HCT116 (cell line): Measurements from ENCODE around the gene ST14. TPM values are rescaled to one million over a fixed set of nuclear protein-coding genes. Genes with fewer than 3 reads are reported as not detected.

Experiments
- ATAC-seq: fragments of 200-7000 bp; cut with Tn5 transposase; 2 replicates; pipeline ENCODE4 v1.9.1; 2020; ENCODE audit warnings: mild to moderate bottlenecking, moderate library complexity
- BruUV-seq: library from RNA; stranded (reverse); fragments of 400-500 nt; replicated peaks from 2 replicates; lab custom pipeline; 2021; lab: Mats Ljungman, UMichigan
- CTCF ChIA-PET: fragments of 300-600 bp; sonication (Branson Sonifier 250); formaldehyde crosslinking; loops from one replicate; lab custom pipeline; 2021; ENCODE audit warnings: antibody characterized with exemption; lab: Charles Lee
- POLR2A ChIA-PET: fragments of 300-600, 350-600 bp; sonication (Branson Sonifier 250); formaldehyde crosslinking; loops from one replicate; lab custom pipeline; 2021; ENCODE audit warnings: antibody characterized with exemption; lab: Charles Lee
- RAD21 ChIA-PET, 2 experiments: fragments of 300-600 bp; sonication (Branson Sonifier 250); formaldehyde crosslinking; loops; one replicate each; lab custom pipeline; 2023; ENCODE audit warnings: low total read pairs in 2 of 2; ENCODE audit not compliant: uncharacterized antibody in 2 of 2, unreplicated experiment in 2 of 2, low non-redundant PET in 1 of 2; lab: Charles Lee
- DNase-seq: peaks from one replicate; pipeline ENCODE4 v3.0.0-alpha.2; 2010; ENCODE audit warnings: low read depth, low spot score
- H2AFZ ChIP-seq: fragments of 200-600 bp; shearing (Covaris generic), sonication (generic); 2 replicates; pipeline ENCODE4 v1.6.1; 2017; ENCODE audit warnings: low read depth, mixed run types, mixed read lengths, antibody characterized with exemption, low read length; ENCODE audit not compliant: poor library complexity, severe bottlenecking
- H3K27ac ChIP-seq: 2 replicates; pipeline ENCODE4 v1.5.1; 2012; ENCODE audit warnings: low read depth, low read length
- H3K27me3 ChIP-seq: fragments of 200-600 bp; sonication (generic); 2 replicates; pipeline ENCODE4 v1.6.1; 2016; ENCODE audit warnings: mixed run types, low read length, mixed read lengths; ENCODE audit not compliant: insufficient read depth
- H3K36me3 ChIP-seq, 2 experiments: fragments of 200-500 bp in 1 of 2; fragments of 200-600 bp in 1 of 2; sonication (Bioruptor generic) in 1 of 2; sonication (generic) in 1 of 2; 2 replicates each; pipeline versions ENCODE4 v1.5.1 to v1.6.1; 2014 to 2016; ENCODE audit warnings: low read length in 2 of 2, inconsistent platforms in 1 of 2, mixed read lengths in 1 of 2, mixed run types in 1 of 2; ENCODE audit not compliant: insufficient read depth in 2 of 2, control insufficient read depth in 1 of 2
- H3K4me1 ChIP-seq, 2 experiments: fragments of 200-600 bp in 1 of 2; sonication (generic) in 1 of 2; 2 replicates each; pipeline versions ENCODE4 v1.5.1 to v1.6.1; 2012 to 2017; ENCODE audit warnings: low read length in 2 of 2, inconsistent platforms in 1 of 2, mild to moderate bottlenecking in 1 of 2, mixed read lengths in 1 of 2, mixed run types in 1 of 2, moderate library complexity in 1 of 2; ENCODE audit not compliant: insufficient read depth in 2 of 2, control insufficient read depth in 1 of 2
- H3K4me2 ChIP-seq: fragments of 200-600 bp; sonication (generic); 2 replicates; pipeline ENCODE4 v1.6.1; 2017; ENCODE audit warnings: mixed run types, low read length, mixed read lengths
- H3K4me3 ChIP-seq, 2 experiments: fragments of 200-600 bp in 1 of 2; sonication (generic) in 1 of 2; replicated peaks in 1 of 2; 2 replicates each; pipeline ENCODE4 v1.5.1; 2011 to 2016; ENCODE audit warnings: low read length in 2 of 2, control low read depth in 1 of 2, low read depth in 1 of 2, mild to moderate bottlenecking in 1 of 2, mixed read lengths in 1 of 2, mixed run types in 1 of 2
- H3K79me2 ChIP-seq: fragments of 200-600 bp; sonication (generic); 2 replicates; pipeline ENCODE4 v1.6.1; 2017; ENCODE audit warnings: mild to moderate bottlenecking, mixed run types, low read length, moderate library complexity, mixed read lengths; ENCODE audit not compliant: insufficient read depth
- H3K9ac ChIP-seq: fragments of 200-600 bp; sonication (generic); 2 replicates; pipeline ENCODE4 v1.6.1; 2016; ENCODE audit warnings: low read length, mixed read lengths
- H3K9me2 ChIP-seq: fragments of 200-600 bp; sonication (generic), shearing (Covaris generic); 2 replicates; pipeline ENCODE4 v1.6.1; 2017; ENCODE audit warnings: mixed run types, mild to moderate bottlenecking, moderate library complexity; ENCODE audit not compliant: insufficient read depth
- H3K9me3 ChIP-seq, 2 experiments: fragments of 200-500 bp in 1 of 2; fragments of 200-600 bp in 1 of 2; sonication (Bioruptor generic) in 1 of 2; sonication (generic) in 1 of 2; 2 replicates each; pipeline ENCODE4 v1.6.1; 2014 to 2017; ENCODE audit warnings: low read length in 2 of 2, mixed read lengths in 2 of 2, inconsistent platforms in 1 of 2, low read depth in 1 of 2, mild to moderate bottlenecking in 1 of 2, mixed run types in 1 of 2, moderate library complexity in 1 of 2; ENCODE audit not compliant: control insufficient read depth in 1 of 2, insufficient read depth in 1 of 2
- H4K20me1 ChIP-seq: fragments of 200-600 bp; sonication (generic), shearing (Covaris generic); 2 replicates; pipeline ENCODE4 v1.6.1; 2017; ENCODE audit warnings: mixed run types, mild to moderate bottlenecking, moderate library complexity; ENCODE audit not compliant: insufficient read depth
- CEBPB ChIP-seq: IDR thresholded peaks from 2 replicates; pipeline ENCODE4 v1.6.1; 2012; ENCODE audit warnings: low read depth
- CTCF ChIP-seq, 3 experiments: fragments of 200-600 bp in 1 of 3; sonication (generic) in 1 of 3; IDR thresholded peaks in 2 of 3; conservative IDR thresholded peaks in 1 of 3; 2 replicates each; pipeline ENCODE4 v1.5.1; 2012 to 2017; ENCODE audit warnings: low read depth in 2 of 3, low read length in 2 of 3, antibody characterized with exemption in 1 of 3, borderline replicate concordance in 1 of 3, control low read depth in 1 of 3, mild to moderate bottlenecking in 1 of 3, mixed read lengths in 1 of 3, mixed run types in 1 of 3, moderate library complexity in 1 of 3; ENCODE audit not compliant: insufficient read depth in 1 of 3
- FOSL1 ChIP-seq: IDR thresholded peaks from 2 replicates; pipeline ENCODE4 v1.6.1; 2012; ENCODE audit warnings: low read depth
- JUND ChIP-seq: IDR thresholded peaks from 2 replicates; pipeline ENCODE4 v1.6.1; 2012
- MAX ChIP-seq: IDR thresholded peaks from 2 replicates; pipeline ENCODE4 v1.6.1; 2012
- POLR2AphosphoS5 ChIP-seq: IDR thresholded peaks from 2 replicates; pipeline ENCODE4 v1.6.1; 2011; ENCODE audit warnings: mild to moderate bottlenecking, low read depth, low read length, moderate library complexity
- SIN3A ChIP-seq: IDR thresholded peaks from 2 replicates; pipeline ENCODE4 v1.6.1; 2012; ENCODE audit warnings: low read depth
- SP1 ChIP-seq: IDR thresholded peaks from 2 replicates; pipeline ENCODE4 v1.6.1; 2012; ENCODE audit warnings: low read depth
- SRF ChIP-seq: IDR thresholded peaks from 2 replicates; pipeline ENCODE4 v1.6.1; 2012; ENCODE audit warnings: low read depth
- TCF7L2 ChIP-seq: IDR thresholded peaks from 2 replicates; pipeline ENCODE4 v1.7.0; 2011; ENCODE audit warnings: borderline replicate concordance, inconsistent platforms; ENCODE audit not compliant: insufficient read depth, insufficient read length; ENCODE audit errors: extremely low read depth
- ZNF274 ChIP-seq: fragments of 200-500 bp; sonication (Bioruptor generic); IDR thresholded peaks from 2 replicates; pipeline ENCODE4 v1.6.1; 2014; ENCODE audit warnings: mild to moderate bottlenecking, low read depth, low read length, inconsistent platforms
- intact Hi-C: fragments of 100-400 bp; cut with micrococcal nuclease; formaldehyde crosslinking; loops from 2 replicates; pipeline ENCODE4 v1.10.0; 2022
- total RNA-seq: library from RNA; stranded (reverse); gene quantifications from one replicate; pipeline ENCODE4 v1.2.1, GENCODE V29; 2021; ENCODE audit not compliant: unreplicated experiment

ST14 gene
- total RNA-seq, 1 experiment from 2014 or later = 107 TPM

- no peak for TF ChIP-seq POLR2AphosphoS5
These were observed 20.2 kb upstream of the ST14 start (continued) for GRCh38 chr11:130139401-130139800.

- POLR2A ChIA-PET = no interaction called here
These were observed 17.8 kb upstream of the ST14 start for GRCh38 chr11:130141561-130142341.

More at GRCh38 chr11:130141561-130142341, 17.8 kb upstream of the ST14 start:
- no peak overlapping the region for H3K4me2 ChIP-seq
- CTCF ChIA-PET = interaction anchor here (0.9 kb wide), 1 partner anchor 9 kb away, joined by 4 read pairs; no protein-coding TSS in a partner anchor
- intact Hi-C loops = no loop called here
- no peak for DNase-seq
- no peaks in the 10 kb centered on the region for H3K79me2 ChIP-seq
- RAD21 ChIA-PET = no interaction called here
- H3K9ac ChIP-seq = no peak overlapping the region
- H3K36me3 ChIP-seq = peaks cover 7 to 27% of the 10 kb centered on the region in 2 experiments; a peak in 2 of 4 replicates
- H4K20me1 ChIP-seq = peaks cover 5% of the 10 kb centered on the region; the same call in 1 of the 2 replicates
- no TSS peak for BruUV-seq
- H3K27me3 ChIP-seq = no peaks in the 10 kb centered on the region
- no peak overlapping the region for H3K27ac ChIP-seq
- no peak overlapping the region for H3K4me3 ChIP-seq
- no peak for ATAC-seq
- no peak overlapping the region for H2AFZ ChIP-seq
- no peaks in the 10 kb centered on the region for H3K9me2 ChIP-seq
- TF ChIP-seq FOSL1 (no peak), TCF7L2 (no peak), CEBPB (no peak), ZNF274 (no peak), SIN3A (no peak), JUND (no peak), MAX (no peak), SP1 (no peak), SRF (no peak), CTCF (IDR thresholded peaks at IDR 0.05 in 2 of 3, conservative IDR thresholded peaks at IDR 0.05 in 1 of 3; ENCODE audit: borderline replicate concordance in 1 of 3, insufficient read depth in 1 of 3, low read depth in 2 of 3, low read length in 2 of 3) (no peak)
- H3K4me1 ChIP-seq = peaks cover 17 to 22% of the 10 kb centered on the region in 2 experiments
- no peaks in the 10 kb centered on the region for H3K9me3 ChIP-seq
